NCI-H187 (cell line): Measurements from ENCODE around the gene CFAP54.
"Not testable (repeated sequence)": the region's sequence is repeated elsewhere in the genome, so short reads cannot be mapped to it uniquely, and the experiment has no call there.

Experiments used
- DNase-seq, 2 experiments: peaks; one replicate each; lab custom pipeline; 2025; lab: John Stamatoyannopoulos, UW

Gene CFAP54

DNA sequence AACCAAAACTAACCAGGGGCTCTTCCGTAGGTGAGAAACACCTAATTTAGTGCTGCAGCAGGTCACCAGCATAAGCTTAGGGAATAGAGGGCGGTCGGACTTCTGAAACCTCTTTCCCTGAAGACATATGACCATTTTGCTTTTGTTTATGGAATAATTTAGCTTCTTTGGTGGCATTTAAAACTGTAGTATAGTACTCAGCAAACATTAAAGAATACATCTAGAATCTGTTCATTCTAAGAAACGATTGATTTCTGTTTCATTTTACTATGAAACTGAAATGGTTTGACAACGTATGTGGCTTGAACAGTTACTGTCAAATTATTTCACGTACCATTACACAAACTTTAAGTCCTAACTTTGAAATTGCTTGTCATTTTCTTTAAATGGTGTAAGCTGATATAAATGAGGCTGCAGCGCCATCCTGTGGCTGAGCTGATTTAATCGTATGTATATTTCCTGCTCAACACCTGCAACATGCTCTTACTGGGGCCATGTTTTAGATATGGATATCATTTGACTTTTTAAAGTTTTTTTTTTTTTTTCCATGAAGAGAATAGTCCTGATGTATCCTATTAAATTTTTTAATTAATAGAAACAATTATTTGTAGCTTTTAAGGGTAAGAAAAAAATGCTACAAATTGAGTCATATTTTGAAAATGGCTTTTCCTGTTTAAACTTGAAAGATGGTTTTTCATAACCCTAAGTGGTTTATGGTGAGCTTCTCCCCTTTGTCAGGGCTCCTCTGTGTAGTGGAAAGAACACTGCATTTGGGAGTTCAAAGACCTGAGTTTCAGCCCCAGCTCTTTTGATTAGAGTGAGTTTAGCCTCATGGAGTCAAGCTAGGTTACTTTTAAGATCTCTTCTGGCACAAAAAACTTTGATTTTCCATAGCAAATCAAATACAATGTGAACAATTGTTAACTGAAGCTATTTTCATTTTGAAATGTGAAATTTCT lies 27.4 kb downstream of the CFAP54 start:
- DNase-seq: peak; percentile 26 to 55

DNA sequence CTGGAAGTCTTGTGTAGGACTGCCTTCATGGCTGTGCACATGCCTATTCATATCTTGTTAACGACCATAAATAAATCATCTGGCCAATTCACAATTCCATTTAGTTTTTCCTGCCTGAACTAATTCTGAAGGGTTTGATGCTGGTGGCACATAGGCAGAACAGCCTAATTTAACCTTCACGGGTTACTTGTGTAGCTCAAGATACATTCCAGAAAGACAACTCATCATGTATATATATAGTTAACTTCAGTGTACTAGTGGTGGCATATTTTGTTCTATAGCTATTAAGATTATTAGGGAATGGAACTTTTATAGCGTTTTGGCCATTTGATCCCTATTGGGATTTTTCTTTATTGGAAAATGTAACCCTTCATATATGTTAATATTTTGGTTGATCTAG lies 31.4 kb downstream of the CFAP54 start:
- DNase-seq: no peak

DNA sequence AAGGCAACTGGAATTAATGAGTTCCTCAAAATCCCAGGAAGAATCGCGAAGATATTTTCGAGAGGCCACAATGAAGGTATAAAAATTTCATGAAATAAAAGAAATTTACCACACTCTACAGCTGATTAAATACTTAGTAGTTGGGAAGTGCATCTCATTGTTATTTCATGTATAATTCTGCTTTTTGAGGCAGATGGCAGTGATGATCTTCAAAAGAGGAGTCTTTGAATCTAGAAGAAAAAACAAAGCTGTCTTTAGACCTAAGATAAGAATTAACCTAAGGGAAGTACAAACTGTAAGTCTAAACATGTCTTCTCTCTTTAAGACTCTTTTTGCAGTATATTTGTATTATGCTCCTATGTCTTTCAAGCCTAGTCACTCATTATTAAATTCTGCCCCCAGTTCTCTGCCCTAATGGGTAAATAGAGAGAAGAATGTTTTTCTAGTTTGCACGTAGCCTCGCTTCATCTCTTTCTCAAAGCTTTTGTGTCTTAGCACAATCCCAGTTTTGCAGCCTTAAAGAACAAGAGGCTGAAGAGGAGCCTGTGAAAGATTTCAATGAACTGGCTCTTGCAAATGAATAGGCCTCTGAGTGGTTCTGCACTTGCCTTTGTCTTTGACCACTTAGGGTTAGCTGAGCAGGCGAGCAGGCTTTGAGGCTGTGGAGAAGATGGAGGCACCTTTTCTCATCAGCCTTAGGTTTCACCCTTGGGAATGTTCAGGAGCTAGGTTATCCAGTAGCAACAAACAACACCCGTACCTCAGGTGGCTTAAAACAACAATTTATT lies 32.7 kb downstream of the CFAP54 start:
- DNase-seq: peak; percentile 42 to 65

DNA sequence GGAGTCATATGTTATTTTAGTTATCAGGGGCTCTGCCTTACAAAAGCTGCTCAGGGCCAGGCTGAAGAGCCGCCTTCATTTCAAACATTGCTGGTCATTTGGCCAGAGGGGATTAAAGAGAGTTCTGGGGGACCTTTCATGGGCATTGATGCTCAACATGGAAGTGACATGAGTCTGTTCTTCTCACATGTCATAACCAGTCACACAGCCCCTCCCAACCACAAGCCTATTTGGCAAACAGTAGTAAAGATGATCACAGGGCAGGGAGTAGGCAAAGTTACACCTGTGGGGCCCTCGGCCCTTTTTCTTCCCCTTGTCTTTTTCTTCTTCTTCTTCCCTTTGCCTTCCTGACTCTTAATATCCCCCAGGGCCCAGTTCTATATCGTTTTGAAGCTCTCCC lies 33.3 kb downstream of the CFAP54 start:
- DNase-seq: peak; percentile 16 to 65

DNA sequence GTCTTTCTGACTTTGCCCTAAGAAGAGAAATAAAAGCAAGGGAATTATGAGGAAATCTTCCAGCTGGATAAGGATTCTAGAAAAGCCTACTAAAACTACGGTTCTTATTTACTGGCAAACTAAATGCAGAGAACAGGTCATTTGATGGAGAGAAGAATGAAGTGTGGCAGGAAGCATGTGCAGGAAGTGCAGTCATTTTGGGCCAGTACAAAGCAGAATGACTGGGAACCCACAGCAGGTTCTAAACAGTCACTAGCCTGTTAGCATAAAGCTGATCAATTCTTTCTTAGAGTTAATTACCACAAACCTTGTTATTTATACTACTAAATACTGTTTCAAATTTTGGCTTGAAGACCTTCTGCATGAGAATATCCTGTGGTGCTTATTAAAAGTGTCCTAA lies 36.7 kb downstream of the CFAP54 start:
- DNase-seq: no peak

DNA sequence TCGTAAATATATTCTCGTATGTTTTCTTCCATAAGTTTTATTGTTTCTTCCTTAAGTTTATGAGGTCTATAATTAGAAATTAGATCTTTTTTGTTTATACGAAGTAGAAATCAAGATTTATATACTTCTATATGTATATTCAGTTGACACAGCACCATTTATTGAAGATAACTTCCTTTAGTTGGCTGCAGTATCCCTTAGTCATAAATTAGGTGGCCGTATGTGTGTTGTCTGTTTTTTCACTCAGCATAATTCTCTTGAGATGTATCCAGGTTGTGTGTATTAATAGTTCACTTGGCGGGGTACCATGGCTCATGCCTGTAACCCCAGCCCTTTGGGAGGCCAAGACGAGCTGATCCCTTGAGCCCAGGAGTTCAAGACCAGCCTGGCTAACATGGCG lies 40.5 kb downstream of the CFAP54 start:
- DNase-seq: no peak

DNA sequence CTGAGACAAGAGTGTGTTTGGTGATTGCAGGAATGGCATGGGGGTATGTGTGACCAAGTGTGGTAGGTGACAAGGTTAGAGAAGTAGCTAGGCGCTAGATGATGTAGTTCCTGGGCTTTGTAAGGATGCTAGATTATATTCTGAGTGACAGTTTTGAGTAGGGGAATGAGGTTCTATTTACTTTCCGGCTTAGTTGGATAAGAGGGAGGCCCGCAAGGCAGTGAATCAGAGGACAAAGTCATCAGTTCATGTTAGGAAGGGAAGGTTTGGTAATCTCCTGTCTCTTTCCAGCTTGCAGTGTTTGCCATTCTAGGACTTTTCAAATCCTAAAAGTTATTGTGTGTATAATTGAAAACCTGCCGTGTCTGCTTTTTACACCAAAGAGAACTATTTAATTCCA lies 45.0 kb downstream of the CFAP54 start:
- no peak for DNase-seq

DNA sequence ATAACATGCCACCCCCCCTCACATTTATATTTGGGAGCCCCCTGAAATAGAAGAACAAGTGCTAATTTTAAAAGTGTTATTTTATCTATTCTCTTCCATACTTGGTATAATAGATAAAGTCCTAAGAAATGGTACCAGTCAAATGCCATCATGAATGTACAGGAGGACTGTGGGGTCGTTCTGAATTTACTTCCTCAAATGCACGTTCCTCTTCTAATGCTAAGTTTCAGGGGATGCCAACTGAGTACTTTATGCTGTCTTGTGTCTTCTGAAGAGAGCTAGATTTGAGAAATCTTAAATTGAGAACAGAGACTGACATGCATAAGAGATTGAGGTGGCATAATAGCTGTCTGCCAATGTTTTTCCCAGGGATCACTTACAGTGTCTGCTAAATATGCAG lies 59.0 kb downstream of the CFAP54 start:
- DNase-seq: no peak

DNA sequence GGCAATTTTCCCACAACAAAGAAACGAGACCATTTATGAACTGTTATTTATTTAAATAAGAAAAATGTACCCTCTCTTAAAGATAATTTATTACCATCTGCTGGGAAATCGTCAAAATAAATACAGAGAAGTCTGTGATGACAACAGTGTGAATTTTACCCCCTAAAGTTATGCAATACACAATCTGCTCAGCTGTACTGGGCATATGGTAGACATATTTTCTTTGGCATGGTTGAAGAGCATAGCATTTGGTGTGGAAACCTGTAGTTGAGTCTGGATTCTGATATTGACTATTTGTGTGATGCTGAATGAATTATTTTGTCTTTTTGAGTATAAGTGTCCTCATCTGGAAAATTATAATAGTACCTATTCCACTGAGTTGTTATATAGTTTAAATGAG lies 60.0 kb downstream of the CFAP54 start:
- no peak for DNase-seq

DNA sequence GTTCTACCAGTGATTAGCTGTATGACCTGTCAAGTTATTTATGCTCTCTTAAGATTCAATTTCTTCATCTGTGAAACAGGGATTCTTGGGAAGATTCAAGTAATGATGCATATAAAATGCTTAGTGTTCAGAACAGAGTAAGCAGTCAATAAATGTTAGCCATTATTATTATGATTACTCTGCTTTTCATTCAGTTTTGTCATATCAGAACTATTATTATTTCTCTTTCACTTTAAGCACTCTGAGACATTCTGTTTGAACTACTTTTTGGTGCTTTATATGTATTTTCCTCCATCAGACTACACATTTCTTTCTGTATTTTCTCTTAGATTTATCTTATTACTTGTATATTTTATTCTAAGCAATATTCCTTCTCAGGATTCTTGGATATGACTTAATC lies 81.2 kb downstream of the CFAP54 start:
- DNase-seq: no peak

DNA sequence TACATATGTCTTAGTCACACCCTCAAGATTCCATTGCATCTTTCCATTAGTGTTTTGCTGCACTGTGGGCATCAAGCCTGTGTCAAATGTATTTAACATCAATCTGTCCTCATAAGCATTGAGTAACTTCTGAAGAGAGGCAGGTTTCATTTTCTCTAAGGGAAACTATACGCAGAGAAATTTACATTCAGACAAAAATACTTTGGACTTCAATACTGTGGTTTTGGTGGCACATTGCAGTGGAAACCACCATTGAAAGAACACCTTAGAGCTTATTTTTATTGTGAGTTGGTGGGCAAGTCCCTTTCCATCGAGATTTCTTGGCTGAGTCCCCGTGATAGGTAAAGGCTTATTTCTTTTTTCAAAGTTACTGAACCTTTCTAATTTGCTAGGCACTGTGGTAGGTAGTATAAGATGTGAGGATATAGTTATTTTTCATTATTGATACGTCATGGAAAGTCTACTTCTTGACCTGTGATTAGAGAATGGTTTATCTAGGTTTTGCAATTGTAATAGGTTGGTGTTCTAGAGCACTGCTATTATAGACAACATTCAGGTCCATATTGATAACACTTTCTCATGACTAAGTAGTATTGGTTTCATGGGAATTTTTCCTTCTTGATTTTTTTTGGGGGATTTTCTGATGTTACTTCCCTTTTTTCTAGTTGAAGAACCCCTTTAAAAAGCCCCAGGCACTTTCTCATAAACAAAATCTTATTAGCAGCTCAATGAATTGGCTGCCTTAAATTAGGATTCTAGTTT lies 81.9 kb downstream of the CFAP54 start:
- no peak for DNase-seq

DNA sequence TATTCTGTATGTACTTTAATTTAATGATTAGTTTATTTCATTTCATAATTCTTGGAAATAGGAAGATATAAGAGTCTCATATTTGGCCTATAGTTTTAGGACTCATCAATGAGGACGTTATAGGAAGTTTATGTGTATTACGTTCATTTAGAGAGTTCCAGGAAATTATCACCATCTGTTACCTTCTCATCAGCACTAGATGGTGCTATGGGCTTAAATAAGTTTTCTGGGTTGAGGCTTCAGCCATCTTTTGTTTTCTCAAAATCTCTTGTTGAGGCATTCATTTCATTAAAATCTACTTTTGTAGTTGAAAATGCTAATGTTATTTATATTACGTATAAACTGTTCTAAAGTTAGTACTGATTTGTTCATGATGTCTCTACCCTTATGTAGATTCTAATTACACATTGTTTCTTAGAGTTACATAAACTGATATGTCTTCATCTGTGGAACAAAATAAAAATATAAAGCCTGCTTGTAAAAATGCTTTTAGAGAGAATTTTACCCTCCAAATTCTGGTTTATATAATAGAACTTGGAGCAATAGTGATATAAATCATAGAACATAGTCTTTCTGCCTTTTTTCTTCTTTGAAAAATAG lies 89.2 kb downstream of the CFAP54 start:
- DNase-seq: peak; percentile 5 to 14

DNA sequence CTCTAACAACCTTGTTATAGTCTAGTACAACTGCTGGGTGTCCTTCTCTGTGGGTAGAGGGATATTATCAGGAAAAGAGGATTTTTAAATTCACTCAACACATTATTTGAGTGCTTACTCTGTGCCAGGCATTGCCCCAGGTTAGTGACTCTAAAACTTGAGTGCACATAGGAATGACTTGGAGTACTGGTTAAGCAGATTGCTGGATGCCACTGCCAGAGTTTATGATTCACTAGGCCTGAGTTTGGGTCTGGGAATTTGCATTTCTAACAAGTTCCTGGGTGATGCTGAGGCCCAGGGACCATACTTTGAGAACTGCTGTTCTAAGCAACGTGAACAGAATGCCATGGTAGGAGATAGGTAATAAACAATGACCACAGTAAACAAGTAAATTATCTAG lies 96.6 kb downstream of the CFAP54 start:
- DNase-seq: no peak

DNA sequence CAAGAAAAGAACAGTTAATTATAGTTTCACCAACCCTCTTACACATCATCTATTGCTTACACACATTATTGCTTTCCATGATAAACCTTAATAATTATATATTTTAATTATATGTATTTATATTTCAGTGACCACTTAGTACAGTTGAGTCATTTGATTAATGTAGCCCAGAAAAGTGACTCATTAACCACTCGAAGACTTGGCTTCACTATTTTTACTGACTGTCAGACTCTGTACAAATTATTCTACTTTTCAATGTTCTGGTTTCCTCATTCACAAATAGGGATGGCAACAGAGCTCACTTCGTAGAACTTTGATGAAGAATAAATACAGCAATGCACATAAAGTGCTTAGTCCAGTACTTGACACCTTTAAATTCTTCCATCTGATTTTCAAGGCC lies 98.3 kb downstream of the CFAP54 start:
- no peak for DNase-seq

DNA sequence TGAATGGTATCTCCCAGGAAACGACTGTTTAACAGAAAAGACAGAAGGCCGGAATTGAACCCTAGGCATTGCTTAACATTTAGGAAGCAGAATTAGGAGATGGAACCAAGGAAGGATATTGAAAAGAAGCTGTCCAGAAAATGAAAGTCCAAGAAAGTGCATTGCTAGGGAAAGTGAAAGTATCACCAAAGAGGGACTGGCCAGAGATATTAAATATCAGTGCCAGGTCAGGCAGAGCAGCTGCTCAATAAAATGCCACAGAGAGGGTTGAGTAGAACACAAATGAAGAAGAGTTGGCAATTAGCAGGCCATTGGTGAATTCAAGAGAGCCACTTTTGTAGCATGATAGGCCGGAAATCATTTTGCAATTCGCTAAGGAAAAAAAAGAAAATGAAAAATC lies 101.6 kb downstream of the CFAP54 start:
- DNase-seq: no peak

DNA sequence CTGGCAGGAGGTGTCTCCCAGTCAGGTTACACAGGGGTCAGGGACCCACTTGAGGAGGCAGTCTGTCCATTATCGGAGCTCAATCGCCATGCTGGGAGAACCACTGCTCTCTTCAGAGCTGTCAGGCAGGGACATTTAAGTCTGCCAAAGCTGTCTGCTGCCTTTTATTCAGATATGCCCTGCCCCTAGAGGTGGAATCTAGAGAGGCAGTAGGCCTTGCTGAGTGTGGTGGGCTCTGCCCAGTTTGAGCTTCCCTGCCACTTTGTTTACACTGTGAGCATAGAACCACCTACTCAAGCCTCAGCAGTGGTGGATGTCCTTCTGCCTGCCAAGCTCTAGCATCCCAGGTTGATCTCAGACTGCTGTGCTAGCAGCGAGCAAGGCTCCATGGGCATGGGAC lies 115.0 kb downstream of the CFAP54 start:
- not testable (repeated sequence) for DNase-seq

DNA sequence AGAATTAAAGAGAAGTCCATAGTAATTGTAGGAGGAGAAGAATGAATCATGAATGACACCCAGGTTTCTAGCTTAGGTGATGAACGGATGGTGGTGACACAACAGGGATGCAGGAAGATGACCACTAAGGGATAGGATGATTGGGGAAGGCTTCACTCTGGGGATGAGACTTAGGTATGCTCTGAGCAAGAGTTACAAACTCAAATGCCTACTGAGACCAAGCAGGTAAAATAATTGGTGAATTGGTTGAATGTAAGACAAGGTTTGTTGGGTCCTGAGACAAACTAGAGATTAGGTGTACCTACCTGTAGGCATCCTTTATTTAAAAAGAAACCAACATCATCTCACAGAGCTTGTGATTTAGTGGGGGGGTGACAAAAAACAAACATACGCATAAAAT lies 116.3 kb downstream of the CFAP54 start:
- DNase-seq: no peak

DNA sequence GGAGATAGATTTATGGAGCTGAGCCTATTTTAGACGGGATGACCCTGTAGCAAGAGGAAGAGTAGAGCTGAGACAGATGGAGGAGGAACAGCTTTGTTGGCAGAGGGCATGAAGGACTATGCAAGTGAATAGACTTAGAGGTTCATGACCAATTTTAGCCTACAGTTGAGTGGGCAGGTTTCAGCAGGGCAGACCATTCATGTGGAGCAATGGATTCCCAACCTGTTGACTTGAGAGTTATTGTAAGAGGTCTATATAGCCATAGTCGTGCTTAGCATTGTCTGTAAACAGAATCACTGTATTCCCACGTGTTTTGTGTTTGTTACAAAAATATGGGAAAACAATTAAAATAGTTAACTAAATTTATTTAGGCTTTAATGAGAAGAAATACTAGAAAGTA lies 116.8 kb downstream of the CFAP54 start:
- no peak for DNase-seq

DNA sequence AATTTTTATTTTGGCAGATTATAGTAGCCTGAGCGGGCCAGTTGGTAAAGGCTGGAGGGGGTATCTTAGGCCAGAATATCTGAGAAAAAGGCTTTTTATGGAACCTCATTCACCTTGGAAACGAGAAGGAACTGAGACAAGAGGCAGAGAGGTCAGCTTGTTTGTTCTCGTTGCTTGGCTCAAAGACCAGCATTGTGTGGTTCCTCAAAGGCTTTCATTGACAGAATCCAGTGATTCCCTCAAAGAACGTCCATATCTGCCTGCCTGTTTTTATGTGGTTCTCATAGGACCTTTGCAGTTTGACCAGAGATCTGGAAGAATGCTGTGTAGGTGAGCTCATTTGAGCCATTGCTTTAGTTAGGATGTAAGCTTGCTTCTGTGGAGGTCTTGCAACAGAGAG lies 117.3 kb downstream of the CFAP54 start:
- no peak for DNase-seq

DNA sequence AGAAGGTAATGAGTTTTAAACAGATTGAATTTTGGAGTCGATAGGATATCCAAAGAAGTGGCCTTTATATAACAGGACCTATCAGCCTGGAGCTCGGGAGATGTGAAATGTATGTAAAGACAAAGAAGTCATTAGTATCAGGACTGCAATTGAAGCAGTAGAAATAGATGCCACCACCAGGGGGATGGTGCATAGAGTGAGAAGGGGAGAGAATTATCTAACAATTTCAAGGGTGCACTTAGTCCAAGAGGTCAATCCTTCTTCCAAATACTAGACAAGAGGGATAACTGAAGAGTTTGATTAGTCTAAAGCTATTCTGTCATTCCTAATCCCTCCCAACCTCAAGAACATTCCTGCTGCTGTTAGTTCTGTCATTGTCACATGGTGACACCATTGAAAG lies 127.8 kb downstream of the CFAP54 start:
- no peak for DNase-seq

DNA sequence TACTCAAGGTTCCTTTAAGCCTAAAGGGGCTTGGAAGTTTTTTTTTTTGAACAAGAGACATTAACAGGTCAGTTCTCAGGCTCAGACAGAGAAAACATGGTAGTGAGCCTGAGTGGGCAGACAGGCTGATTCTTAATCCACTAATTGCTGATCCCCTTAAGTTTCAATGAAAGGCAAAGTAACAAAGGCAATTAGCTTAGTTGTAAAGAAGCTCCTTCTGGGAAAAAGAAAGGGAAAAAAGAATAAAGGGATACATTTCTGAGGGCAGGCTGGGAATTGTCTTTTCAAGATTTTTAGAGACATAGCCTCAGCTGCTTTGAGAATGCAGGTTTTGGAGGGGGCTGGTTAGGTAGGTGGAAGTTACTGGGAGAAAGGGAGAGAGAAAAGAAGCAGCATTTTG lies 133.8 kb downstream of the CFAP54 start:
- DNase-seq: no peak

DNA sequence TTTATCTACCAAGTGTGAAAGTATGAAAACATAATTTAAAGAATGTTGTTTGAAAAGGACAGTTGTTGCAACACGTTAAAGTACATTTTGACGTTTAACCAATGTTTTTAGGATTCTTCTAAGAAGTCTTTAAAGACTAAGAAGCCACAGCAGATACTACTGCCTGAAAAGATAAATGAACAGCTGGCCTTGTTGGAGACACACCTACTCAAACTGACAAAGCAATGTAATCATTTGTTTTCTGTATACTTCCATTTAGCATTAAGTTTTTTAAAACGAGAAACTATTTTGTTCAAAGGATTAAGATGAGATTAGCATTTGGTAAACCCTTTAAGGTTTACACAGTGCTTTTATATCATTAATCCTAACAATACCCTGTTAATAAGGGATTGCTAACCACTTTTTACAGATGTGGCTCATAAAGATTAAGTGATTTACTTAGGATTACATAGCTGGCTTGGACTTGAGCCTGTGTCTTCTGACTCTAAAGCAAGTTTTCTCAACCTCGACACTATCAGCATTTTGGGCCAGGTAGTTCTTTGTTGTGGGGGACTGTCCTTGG lies 134.4 kb downstream of the CFAP54 start:
- no peak for DNase-seq
